Measurements from ENCODE around the gene LBX2.

LBX2 gene, protein sequence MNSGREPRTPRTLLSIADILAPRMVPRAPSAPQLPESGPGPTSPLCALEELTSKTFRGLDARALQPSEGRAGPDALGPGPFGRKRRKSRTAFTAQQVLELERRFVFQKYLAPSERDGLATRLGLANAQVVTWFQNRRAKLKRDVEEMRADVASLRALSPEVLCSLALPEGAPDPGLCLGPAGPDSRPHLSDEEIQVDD

DNA sequence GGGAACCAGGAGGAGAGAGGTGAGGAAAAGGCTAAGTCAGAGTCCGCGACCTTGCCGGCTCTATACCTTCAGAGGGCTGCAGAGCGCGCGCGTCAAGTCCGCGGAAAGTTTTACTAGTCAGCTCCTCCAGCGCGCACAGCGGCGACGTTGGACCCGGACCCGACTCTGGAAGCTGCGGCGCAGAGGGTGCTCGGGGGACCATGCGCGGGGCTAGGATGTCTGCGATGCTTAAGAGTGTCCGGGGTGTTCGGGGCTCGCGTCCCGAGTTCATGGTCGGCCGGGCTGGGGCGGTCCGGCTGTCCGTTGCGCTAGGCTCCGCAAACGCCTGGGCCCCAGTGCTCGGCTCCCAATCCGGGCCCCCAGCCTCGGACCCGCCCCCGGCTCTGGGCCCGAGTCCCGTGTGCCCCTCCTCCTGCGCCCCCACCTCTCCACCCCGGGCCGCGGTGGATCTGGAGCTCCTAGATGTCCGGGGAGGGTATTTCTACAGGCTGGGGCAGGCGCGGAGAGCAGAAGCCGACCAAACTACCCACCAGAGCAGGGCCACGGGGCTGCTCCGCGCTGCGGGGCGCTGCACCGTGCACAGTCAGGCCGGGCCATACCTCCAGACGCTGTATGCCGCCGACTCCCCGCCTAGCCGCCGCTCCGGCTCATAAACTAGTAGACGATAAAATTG lies at the start of gene LBX2:
Gene LBX2, minus strand, starts transcription at position 337 of the 673 bp plus-strand sequence. Its CDS starts 66 bp downstream, at position 271.
- in situ Hi-C loops (cut with HindIII; ENCODE audit: low pct_ligation_motif_present, low sequenced_read_pairs) = no loop called here
- peaks cover 17% of the 10 kb centered on the region for H3K27me3 ChIP-seq (replicated peaks)
- no peak for DNase-seq
- H3K27ac ChIP-seq = no peak within 1 kb of the TSS
- no peaks in the 10 kb centered on the region for H3K36me3 ChIP-seq (replicated peaks)
- H3K4me3 ChIP-seq (ENCODE audit: low read depth, low read length) = peak within 1 kb of the TSS; percentile 45
- TF ChIP-seq, protein P1, sequence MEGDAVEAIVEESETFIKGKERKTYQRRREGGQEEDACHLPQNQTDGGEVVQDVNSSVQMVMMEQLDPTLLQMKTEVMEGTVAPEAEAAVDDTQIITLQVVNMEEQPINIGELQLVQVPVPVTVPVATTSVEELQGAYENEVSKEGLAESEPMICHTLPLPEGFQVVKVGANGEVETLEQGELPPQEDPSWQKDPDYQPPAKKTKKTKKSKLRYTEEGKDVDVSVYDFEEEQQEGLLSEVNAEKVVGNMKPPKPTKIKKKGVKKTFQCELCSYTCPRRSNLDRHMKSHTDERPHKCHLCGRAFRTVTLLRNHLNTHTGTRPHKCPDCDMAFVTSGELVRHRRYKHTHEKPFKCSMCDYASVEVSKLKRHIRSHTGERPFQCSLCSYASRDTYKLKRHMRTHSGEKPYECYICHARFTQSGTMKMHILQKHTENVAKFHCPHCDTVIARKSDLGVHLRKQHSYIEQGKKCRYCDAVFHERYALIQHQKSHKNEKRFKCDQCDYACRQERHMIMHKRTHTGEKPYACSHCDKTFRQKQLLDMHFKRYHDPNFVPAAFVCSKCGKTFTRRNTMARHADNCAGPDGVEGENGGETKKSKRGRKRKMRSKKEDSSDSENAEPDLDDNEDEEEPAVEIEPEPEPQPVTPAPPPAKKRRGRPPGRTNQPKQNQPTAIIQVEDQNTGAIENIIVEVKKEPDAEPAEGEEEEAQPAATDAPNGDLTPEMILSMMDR (IDR thresholded peaks at IDR 0.05; ENCODE audit: low read depth, low read length, missing control alignments) = no peak

DNA sequence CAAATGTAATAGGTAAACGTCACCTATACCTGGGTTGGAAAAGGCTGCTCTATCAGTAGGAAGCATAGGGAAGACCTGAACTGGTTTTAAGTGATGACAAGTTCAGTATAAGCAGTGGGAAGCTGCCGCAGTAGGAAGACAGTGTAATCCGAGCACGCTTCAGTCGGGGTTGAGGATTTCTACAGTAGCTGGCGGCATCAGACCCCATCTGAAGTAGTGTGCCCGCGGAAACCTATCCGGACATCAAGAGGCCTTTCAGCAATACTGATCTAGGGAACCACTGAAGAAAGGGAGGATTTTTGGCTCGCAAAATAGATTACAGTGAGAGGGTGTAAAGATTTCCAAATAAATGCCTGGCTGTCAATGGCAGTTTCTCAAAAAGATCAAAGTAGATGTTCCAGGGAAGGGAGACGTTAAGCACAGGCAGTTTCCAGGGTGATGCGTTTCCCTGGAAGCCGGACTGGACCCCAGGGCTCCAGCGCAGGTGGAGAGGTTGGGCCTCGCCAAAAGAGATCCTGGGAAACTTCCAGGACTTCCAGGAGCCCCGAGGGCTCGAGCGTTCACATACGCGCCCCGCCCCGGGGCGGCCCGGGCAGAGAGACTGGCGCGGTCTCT lies 49.0 kb upstream of the LBX2 start:
- in situ Hi-C loops (cut with HindIII; ENCODE audit: low pct_ligation_motif_present, low sequenced_read_pairs) = no loop called here

DNA sequence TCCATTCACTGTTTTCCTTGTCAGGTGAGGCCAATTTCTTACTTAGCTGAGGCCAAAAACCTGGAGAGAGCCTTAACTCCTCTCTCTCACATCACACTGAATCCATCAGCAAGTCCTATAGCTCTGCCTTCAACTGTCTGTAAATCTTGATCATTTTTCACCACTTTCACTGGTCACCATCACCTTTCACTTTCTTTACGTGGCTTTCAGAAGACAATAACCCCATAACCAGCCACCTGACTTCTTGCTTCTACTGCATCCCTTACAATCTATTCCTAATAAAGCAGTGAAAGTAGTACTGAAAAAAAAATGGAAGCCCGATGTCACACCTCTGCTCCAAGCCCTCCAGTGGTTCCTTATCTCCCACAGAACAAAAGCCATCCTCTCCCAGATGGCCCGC lies 46.6 kb upstream of the LBX2 start:
- no peaks in the 10 kb centered on the region for H3K36me3 ChIP-seq (replicated peaks)
- H3K27me3 ChIP-seq (replicated peaks) = no peaks in the 10 kb centered on the region
- H3K4me3 ChIP-seq (ENCODE audit: low read depth, low read length) = no peak overlapping the region
- TF ChIP-seq, protein P1 (IDR thresholded peaks at IDR 0.05; ENCODE audit: low read depth, low read length, missing control alignments) = no peak
- no peak for DNase-seq
- in situ Hi-C loops (cut with HindIII; ENCODE audit: low pct_ligation_motif_present, low sequenced_read_pairs) = no loop called here
- no peak overlapping the region for H3K27ac ChIP-seq

More for the DNA sequence above, 49.0 kb upstream of the LBX2 start:
- Histone ChIP-seq H3K4me3 (ENCODE audit: low read depth, low read length) (peak overlapping the region; percentile 64), H3K27ac (peak overlapping the region; percentile 2), H3K27me3 (replicated peaks) (no peaks in the 10 kb centered on the region), H3K36me3 (replicated peaks) (no peaks in the 10 kb centered on the region)
- TF ChIP-seq, protein P1 (IDR thresholded peaks at IDR 0.05; ENCODE audit: low read depth, low read length, missing control alignments) = no peak
- DNase-seq = no peak

DNA sequence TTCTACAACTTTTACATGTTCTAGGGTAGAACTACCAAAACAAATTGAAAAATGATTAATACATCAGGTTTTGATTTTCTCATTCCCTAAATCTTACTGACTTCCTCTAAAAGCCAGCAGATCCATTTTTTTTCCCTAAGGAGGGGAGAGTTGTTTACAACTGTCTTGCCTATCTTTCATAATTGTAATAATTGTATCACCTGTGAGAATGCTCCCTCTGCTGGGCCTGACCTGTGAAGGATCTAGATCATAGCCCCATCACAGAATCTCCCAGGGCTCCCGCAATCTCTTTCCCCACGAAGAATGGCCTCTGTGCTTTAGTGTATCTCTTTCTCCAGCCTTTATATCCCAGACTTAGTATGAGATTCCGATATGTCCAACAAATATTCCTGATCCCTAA lies 45.2 kb upstream of the LBX2 start:
- TF ChIP-seq, protein P1 (IDR thresholded peaks at IDR 0.05; ENCODE audit: low read depth, low read length, missing control alignments) = peak; percentile 38
- Histone ChIP-seq H3K4me3 (ENCODE audit: low read depth, low read length) (no peak overlapping the region), H3K27me3 (replicated peaks) (no peaks in the 10 kb centered on the region), H3K36me3 (replicated peaks) (no peaks in the 10 kb centered on the region), H3K27ac (no peak overlapping the region)
- in situ Hi-C loops (cut with HindIII; ENCODE audit: low pct_ligation_motif_present, low sequenced_read_pairs) = no loop called here
- DNase-seq = no peak

DNA sequence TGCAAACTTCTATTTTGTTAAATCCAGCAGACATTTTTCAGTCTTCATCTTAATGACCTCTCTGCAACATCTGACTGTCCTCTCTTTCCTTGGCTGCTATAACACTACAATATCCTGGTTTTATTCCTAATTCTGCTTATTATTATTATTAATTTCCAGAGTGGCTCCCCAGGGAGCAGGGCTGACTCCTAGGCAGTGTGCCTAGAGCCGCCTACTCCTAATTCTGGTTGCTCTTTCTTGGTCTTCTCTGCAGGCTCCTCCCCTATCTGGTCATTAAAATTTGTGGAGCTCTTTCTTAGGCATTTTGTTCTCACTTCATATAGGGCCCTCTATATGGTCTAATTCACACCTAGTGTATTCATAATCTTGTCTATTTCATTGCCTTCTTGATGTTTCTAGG lies 43.6 kb upstream of the LBX2 start:
- H3K36me3 ChIP-seq (replicated peaks) = no peaks in the 10 kb centered on the region
- H3K27ac ChIP-seq = no peak overlapping the region
- H3K4me3 ChIP-seq (ENCODE audit: low read depth, low read length) = no peak overlapping the region
- TF ChIP-seq, protein P1 (IDR thresholded peaks at IDR 0.05; ENCODE audit: low read depth, low read length, missing control alignments) = no peak
- no peak for DNase-seq
- in situ Hi-C loops (cut with HindIII; ENCODE audit: low pct_ligation_motif_present, low sequenced_read_pairs) = no loop called here
- H3K27me3 ChIP-seq (replicated peaks) = no peaks in the 10 kb centered on the region

All from brain microvascular endothelial cell (primary cell).